ENCODE measurements around the gene ELMO1. TPM values are rescaled to one million over a fixed set of nuclear protein-coding genes. Genes with fewer than 3 reads are reported as not detected.

The ELMO1 gene
- total RNA-seq, 1 experiment from 2014 or later, result 137 TPM

- Histone ChIP-seq H3K27ac (ENCODE audit: low read length) (no peak overlapping the region), H3K4me3 (ENCODE audit: low read length) (no peak overlapping the region), H3K79me2 (ENCODE audit: low read length) (no peaks in the 10 kb centered on the region), H3K9me3 (ENCODE audit: low read length) (no peaks in the 10 kb centered on the region), H3K4me2 (ENCODE audit: low read depth, low read length, poor library complexity, severe bottlenecking) (no peak overlapping the region), H3K4me1 (ENCODE audit: low read length) (no peaks in the 10 kb centered on the region), H3K36me3 (ENCODE audit: insufficient read depth, low read length) (no peaks in the 10 kb centered on the region), H3K27me3 (ENCODE audit: low read length) (no peaks in the 10 kb centered on the region), H3K9ac (ENCODE audit: low read length) (no peak overlapping the region), H4K20me1 (ENCODE audit: insufficient read depth, low read depth, low read length) (no peaks in the 10 kb centered on the region), H3K9me2 (replicated peaks; ENCODE audit: insufficient read depth, low read length) (no peaks in the 10 kb centered on the region), H2AFZ (ENCODE audit: low read length) (no peak overlapping the region)
- DNase-seq, result no peak
Measured at GRCh38 chr7:37071124-37071523, 377.5 kb downstream of the ELMO1 start.

- Histone ChIP-seq H3K4me2 (ENCODE audit: low read depth, low read length, poor library complexity, severe bottlenecking) (no peak overlapping the region), H4K20me1 (ENCODE audit: insufficient read depth, low read depth, low read length) (no peaks in the 10 kb centered on the region), H3K36me3 (ENCODE audit: insufficient read depth, low read length) (no peaks in the 10 kb centered on the region), H3K9ac (ENCODE audit: low read length) (no peak overlapping the region), H3K27me3 (ENCODE audit: low read length) (no peaks in the 10 kb centered on the region), H3K79me2 (ENCODE audit: low read length) (no peaks in the 10 kb centered on the region), H3K9me2 (replicated peaks; ENCODE audit: insufficient read depth, low read length) (no peaks in the 10 kb centered on the region), H3K27ac (ENCODE audit: low read length) (no peak overlapping the region), H3K4me3 (ENCODE audit: low read length) (no peak overlapping the region), H3K9me3 (ENCODE audit: low read length) (no peaks in the 10 kb centered on the region), H2AFZ (ENCODE audit: low read length) (no peak overlapping the region), H3K4me1 (ENCODE audit: low read length) (no peaks in the 10 kb centered on the region)
- DNase-seq, result no peak
Measured at GRCh38 chr7:37070471-37070870, 378.2 kb downstream of the ELMO1 start.

- H2AFZ ChIP-seq (ENCODE audit: low read length), result no peak overlapping the region
- H3K27ac ChIP-seq (ENCODE audit: low read length), result no peak overlapping the region
- H3K4me1 ChIP-seq (ENCODE audit: low read length), result no peaks in the 10 kb centered on the region
- H3K79me2 ChIP-seq (ENCODE audit: low read length), result no peaks in the 10 kb centered on the region
- no peaks in the 10 kb centered on the region; the same call in 1 of the 2 replicates for H3K9me2 ChIP-seq (replicated peaks; ENCODE audit: insufficient read depth, low read length)
- no peak overlapping the region for H3K4me3 ChIP-seq (ENCODE audit: low read length)
- H3K36me3 ChIP-seq (ENCODE audit: insufficient read depth, low read length), result no peaks in the 10 kb centered on the region
- H4K20me1 ChIP-seq (ENCODE audit: insufficient read depth, low read depth, low read length), result no peaks in the 10 kb centered on the region
- no peaks in the 10 kb centered on the region for H3K27me3 ChIP-seq (ENCODE audit: low read length)
- H3K4me2 ChIP-seq (ENCODE audit: low read depth, low read length, poor library complexity, severe bottlenecking), result no peak overlapping the region
- H3K9me3 ChIP-seq (ENCODE audit: low read length), result no peaks in the 10 kb centered on the region
- no peak overlapping the region for H3K9ac ChIP-seq (ENCODE audit: low read length)
- DNase-seq, result no peak
Measured at GRCh38 chr7:37070031-37070430, 378.6 kb downstream of the ELMO1 start.

- no peaks in the 10 kb centered on the region for H4K20me1 ChIP-seq (ENCODE audit: insufficient read depth, low read depth, low read length)
- no peak for DNase-seq
- H3K9me2 ChIP-seq (replicated peaks; ENCODE audit: insufficient read depth, low read length), result no peaks in the 10 kb centered on the region; the same call in 1 of the 2 replicates
- no peaks in the 10 kb centered on the region for H3K9me3 ChIP-seq (ENCODE audit: low read length)
- no peaks in the 10 kb centered on the region for H3K36me3 ChIP-seq (ENCODE audit: insufficient read depth, low read length)
- no peak overlapping the region for H2AFZ ChIP-seq (ENCODE audit: low read length)
- no peak overlapping the region for H3K4me2 ChIP-seq (ENCODE audit: low read depth, low read length, poor library complexity, severe bottlenecking)
- no peak overlapping the region for H3K27ac ChIP-seq (ENCODE audit: low read length)
- no peaks in the 10 kb centered on the region for H3K27me3 ChIP-seq (ENCODE audit: low read length)
- no peak overlapping the region for H3K9ac ChIP-seq (ENCODE audit: low read length)
- no peaks in the 10 kb centered on the region for H3K4me1 ChIP-seq (ENCODE audit: low read length)
- H3K4me3 ChIP-seq (ENCODE audit: low read length), result no peak overlapping the region
- no peaks in the 10 kb centered on the region for H3K79me2 ChIP-seq (ENCODE audit: low read length)
Measured at GRCh38 chr7:37069336-37069735, 379.3 kb downstream of the ELMO1 start.

- Histone ChIP-seq H3K9ac (ENCODE audit: low read length) (no peak overlapping the region), H3K4me3 (ENCODE audit: low read length) (no peak overlapping the region), H3K36me3 (ENCODE audit: insufficient read depth, low read length) (no peaks in the 10 kb centered on the region), H3K9me2 (replicated peaks; ENCODE audit: insufficient read depth, low read length) (no peaks in the 10 kb centered on the region; the same call in 1 of the 2 replicates), H3K9me3 (ENCODE audit: low read length) (no peaks in the 10 kb centered on the region), H3K4me2 (ENCODE audit: low read depth, low read length, poor library complexity, severe bottlenecking) (no peak overlapping the region), H3K27me3 (ENCODE audit: low read length) (no peaks in the 10 kb centered on the region), H4K20me1 (ENCODE audit: insufficient read depth, low read depth, low read length) (no peaks in the 10 kb centered on the region), H3K27ac (ENCODE audit: low read length) (no peak overlapping the region), H3K4me1 (ENCODE audit: low read length) (no peaks in the 10 kb centered on the region), H3K79me2 (ENCODE audit: low read length) (no peaks in the 10 kb centered on the region), H2AFZ (ENCODE audit: low read length) (no peak overlapping the region)
- DNase-seq, result no peak
Measured at GRCh38 chr7:37068902-37069301, 379.8 kb downstream of the ELMO1 start.

- Histone ChIP-seq H3K9me3 (ENCODE audit: low read length) (no peaks in the 10 kb centered on the region), H3K9ac (ENCODE audit: low read length) (no peak overlapping the region), H3K9me2 (replicated peaks; ENCODE audit: insufficient read depth, low read length) (no peaks in the 10 kb centered on the region; the same call in 1 of the 2 replicates), H2AFZ (ENCODE audit: low read length) (no peak overlapping the region), H3K27me3 (ENCODE audit: low read length) (no peaks in the 10 kb centered on the region), H3K4me3 (ENCODE audit: low read length) (no peak overlapping the region), H3K79me2 (ENCODE audit: low read length) (no peaks in the 10 kb centered on the region), H4K20me1 (ENCODE audit: insufficient read depth, low read depth, low read length) (no peaks in the 10 kb centered on the region), H3K4me1 (ENCODE audit: low read length) (no peaks in the 10 kb centered on the region), H3K4me2 (ENCODE audit: low read depth, low read length, poor library complexity, severe bottlenecking) (no peak overlapping the region), H3K36me3 (ENCODE audit: insufficient read depth, low read length) (no peaks in the 10 kb centered on the region), H3K27ac (ENCODE audit: low read length) (no peak overlapping the region)
- DNase-seq, result no peak
Measured at GRCh38 chr7:37068038-37068437, 380.6 kb downstream of the ELMO1 start.

GRCh38 chr7:37065779-37066271 is 382.8 kb downstream of the ELMO1 start:
- H3K9ac ChIP-seq (ENCODE audit: low read length), result no peak overlapping the region
- no peaks in the 10 kb centered on the region for H3K36me3 ChIP-seq (ENCODE audit: insufficient read depth, low read length)
- no peak for DNase-seq
- H3K27me3 ChIP-seq (ENCODE audit: low read length), result no peaks in the 10 kb centered on the region
- no peaks in the 10 kb centered on the region for H3K4me1 ChIP-seq (ENCODE audit: low read length)
- H3K4me2 ChIP-seq (ENCODE audit: low read depth, low read length, poor library complexity, severe bottlenecking), result no peak overlapping the region
- H2AFZ ChIP-seq (ENCODE audit: low read length), result no peak overlapping the region
- H3K9me3 ChIP-seq (ENCODE audit: low read length), result no peaks in the 10 kb centered on the region
- no peak overlapping the region for H3K4me3 ChIP-seq (ENCODE audit: low read length)
- H3K9me2 ChIP-seq (replicated peaks; ENCODE audit: insufficient read depth, low read length), result no peaks in the 10 kb centered on the region; the same call in 1 of the 2 replicates
- H3K27ac ChIP-seq (ENCODE audit: low read length), result no peak overlapping the region
- H4K20me1 ChIP-seq (ENCODE audit: insufficient read depth, low read depth, low read length), result no peaks in the 10 kb centered on the region
- H3K79me2 ChIP-seq (ENCODE audit: low read length), result no peaks in the 10 kb centered on the region

- Histone ChIP-seq H3K4me2 (ENCODE audit: low read depth, low read length, poor library complexity, severe bottlenecking) (no peak overlapping the region), H3K9ac (ENCODE audit: low read length) (no peak overlapping the region), H3K79me2 (ENCODE audit: low read length) (0 out of 2 replicates have a peak, but pooled peaks cover under 1% of the 10 kb centered on the region), H4K20me1 (ENCODE audit: insufficient read depth, low read depth, low read length) (no peaks in the 10 kb centered on the region), H2AFZ (ENCODE audit: low read length) (no peak overlapping the region), H3K4me3 (ENCODE audit: low read length) (no peak overlapping the region), H3K27me3 (ENCODE audit: low read length) (no peaks in the 10 kb centered on the region), H3K27ac (ENCODE audit: low read length) (no peak overlapping the region), H3K9me2 (replicated peaks; ENCODE audit: insufficient read depth, low read length) (no peaks in the 10 kb centered on the region; the same call in 1 of the 2 replicates), H3K4me1 (ENCODE audit: low read length) (no peaks in the 10 kb centered on the region), H3K36me3 (ENCODE audit: insufficient read depth, low read length) (no peaks in the 10 kb centered on the region), H3K9me3 (ENCODE audit: low read length) (no peaks in the 10 kb centered on the region)
- DNase-seq, result no peak
Measured at GRCh38 chr7:37062560-37062859, 386.2 kb downstream of the ELMO1 start.
